ENCODE data around the gene PCDH9. TPM values are rescaled to one million over a fixed set of nuclear protein-coding genes. Genes with fewer than 3 reads are reported as not detected.
A peak's percentile ranks its signal among the peaks of the same experiment; 100 is the strongest.
"Not testable (repeated sequence)": the region's sequence is repeated elsewhere in the genome, so short reads cannot be mapped to it uniquely, and the experiment has no call there.

PCDH9 gene
- total RNA-seq, 1 donor from 2014 or later, result 0.40 TPM

DNA sequence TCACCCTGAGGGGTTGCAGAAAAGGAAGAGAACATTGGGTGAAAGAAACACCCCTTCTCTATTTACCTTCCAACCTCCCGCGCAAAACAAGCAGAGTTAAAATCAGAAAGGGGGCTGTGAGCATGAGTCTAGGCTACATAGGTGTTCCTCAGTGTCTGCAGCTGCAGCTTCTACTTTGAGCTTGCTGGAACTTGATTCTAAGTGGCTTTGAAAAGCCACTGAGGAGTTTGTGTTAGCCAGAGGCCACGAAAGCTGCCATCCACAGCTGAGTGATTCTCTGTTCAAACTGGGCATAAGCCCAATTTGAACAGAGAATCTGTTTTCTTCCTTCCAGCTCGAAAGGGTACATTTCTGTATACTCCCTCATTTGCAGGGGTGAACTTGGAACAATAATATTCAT is 343.9 kb downstream of the PCDH9 start:
- TF ChIP-seq, protein P1, sequence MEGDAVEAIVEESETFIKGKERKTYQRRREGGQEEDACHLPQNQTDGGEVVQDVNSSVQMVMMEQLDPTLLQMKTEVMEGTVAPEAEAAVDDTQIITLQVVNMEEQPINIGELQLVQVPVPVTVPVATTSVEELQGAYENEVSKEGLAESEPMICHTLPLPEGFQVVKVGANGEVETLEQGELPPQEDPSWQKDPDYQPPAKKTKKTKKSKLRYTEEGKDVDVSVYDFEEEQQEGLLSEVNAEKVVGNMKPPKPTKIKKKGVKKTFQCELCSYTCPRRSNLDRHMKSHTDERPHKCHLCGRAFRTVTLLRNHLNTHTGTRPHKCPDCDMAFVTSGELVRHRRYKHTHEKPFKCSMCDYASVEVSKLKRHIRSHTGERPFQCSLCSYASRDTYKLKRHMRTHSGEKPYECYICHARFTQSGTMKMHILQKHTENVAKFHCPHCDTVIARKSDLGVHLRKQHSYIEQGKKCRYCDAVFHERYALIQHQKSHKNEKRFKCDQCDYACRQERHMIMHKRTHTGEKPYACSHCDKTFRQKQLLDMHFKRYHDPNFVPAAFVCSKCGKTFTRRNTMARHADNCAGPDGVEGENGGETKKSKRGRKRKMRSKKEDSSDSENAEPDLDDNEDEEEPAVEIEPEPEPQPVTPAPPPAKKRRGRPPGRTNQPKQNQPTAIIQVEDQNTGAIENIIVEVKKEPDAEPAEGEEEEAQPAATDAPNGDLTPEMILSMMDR (conservative IDR thresholded peaks at IDR 0.05; ENCODE audit: low read depth, low read length), result no peak
- no peak overlapping the region for H3K4me3 ChIP-seq (ENCODE audit: low read depth, low read length)
- DNase-seq (ENCODE audit: low read depth), result no peak

DNA sequence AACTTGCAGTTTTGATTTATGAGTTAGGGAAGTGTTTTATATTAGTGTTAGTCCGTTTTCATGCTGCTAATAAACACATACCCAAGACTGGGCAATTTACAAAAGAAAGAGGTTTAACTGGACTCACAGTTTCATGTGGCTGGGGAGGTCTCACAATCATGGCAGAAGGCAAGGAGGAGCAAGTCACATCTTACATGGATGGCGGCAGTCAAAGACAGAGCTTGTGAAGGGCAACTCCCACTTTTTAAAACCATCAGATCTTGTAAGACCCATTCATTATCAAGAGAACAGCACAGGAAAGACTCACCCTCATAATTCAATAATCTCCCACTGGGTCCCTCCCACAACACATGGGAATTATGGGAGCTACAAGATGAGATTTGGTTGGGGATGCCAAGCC is 349.0 kb downstream of the PCDH9 start:
- DNase-seq (ENCODE audit: low read depth); H3K4me3 ChIP-seq (ENCODE audit: low read depth, low read length): not testable (repeated sequence)

DNA sequence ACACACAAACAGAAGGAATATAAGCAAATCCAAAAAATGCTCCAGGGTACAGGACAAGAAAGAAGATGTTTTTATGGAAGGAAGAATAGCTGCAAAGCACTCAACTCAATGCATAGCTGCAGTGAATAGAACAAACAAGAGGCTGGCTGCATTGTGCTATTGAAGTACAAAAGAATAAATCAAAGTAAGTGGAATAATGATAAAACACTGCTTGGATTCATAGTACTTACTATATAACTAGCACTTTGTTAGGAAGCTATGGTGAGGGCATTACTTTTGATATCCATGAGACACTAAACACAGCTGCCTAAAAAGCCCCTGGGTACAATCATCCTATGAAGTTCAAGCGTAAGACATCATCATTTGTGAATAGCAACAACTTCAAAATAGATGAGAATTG is 350.1 kb downstream of the PCDH9 start:
- no peak overlapping the region for H3K4me3 ChIP-seq (ENCODE audit: low read depth, low read length)
- no peak for DNase-seq (ENCODE audit: low read depth)
- TF ChIP-seq, protein P1 (conservative IDR thresholded peaks at IDR 0.05; ENCODE audit: low read depth, low read length), result no peak

DNA sequence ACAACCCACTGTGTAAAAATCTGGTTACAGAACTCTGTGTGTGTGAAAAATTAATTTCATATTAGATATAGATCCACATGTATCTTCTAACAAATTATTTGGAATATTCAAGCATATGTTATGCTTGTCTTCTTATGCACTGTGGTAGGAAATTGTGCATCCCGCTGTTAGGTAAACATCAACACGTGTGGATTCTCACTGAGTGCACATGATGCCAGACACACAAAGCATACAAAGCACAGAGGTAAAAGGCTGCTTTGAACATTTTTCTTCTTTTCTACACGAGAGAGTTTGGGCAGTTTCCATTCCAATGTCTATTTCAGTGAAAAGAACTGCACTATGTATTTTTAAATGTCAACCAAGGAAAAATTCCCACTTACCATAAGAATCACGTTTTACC is 354.9 kb downstream of the PCDH9 start:
- no peak for DNase-seq (ENCODE audit: low read depth)
- TF ChIP-seq, protein P1 (conservative IDR thresholded peaks at IDR 0.05; ENCODE audit: low read depth, low read length), result no peak
- H3K4me3 ChIP-seq (ENCODE audit: low read depth, low read length), result no peak overlapping the region

DNA sequence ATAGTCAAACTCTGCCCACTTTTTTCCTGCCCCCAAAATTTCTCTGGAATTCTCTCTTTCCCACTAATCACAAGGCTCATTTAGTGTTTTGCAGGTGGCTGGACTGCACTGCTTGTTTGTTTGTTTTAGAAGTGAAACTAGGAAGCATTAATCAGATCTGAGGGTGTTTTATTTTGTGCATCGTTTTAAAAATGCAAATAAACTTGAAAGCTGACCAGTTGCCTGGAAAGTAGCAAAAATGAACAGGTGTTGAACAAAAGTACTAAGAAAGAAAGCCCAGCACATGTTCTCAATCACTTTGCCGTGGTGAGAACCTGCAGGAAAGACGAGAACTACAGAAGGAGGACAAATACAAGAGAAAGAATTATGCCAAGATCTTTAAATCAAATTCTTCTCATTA is 365.5 kb downstream of the PCDH9 start:
- TF ChIP-seq, protein P1 (conservative IDR thresholded peaks at IDR 0.05; ENCODE audit: low read depth, low read length), result no peak
- peak overlapping the region; percentile 21 for H3K4me3 ChIP-seq (ENCODE audit: low read depth, low read length)
- no peak for DNase-seq (ENCODE audit: low read depth)

DNA sequence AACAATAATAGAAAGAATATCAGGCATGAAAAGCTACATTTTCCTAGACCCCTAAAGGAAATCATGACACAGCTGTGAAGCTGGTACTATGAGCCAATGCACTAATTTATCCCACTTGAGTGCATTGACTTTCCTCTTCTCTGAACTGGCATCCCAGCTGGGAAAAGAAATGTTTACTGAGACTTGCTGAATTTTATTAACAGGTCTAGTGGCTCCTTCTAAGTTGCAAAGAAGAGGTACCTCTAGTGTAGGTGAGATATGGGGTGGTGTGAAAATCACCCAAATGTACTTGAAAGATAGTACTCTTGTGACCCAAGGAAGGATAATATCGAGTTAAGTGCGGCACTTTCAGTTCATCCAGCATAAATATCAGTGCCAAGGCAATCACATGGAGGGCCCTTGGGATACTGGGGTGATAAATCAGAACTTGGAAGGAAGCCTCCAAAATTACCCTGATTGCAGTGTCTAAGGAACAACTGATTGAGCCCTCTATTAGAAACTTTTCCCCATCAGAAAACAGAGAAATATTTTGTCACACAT is 369.2 kb downstream of the PCDH9 start:
- H3K4me3 ChIP-seq (ENCODE audit: low read depth, low read length), result no peak overlapping the region
- DNase-seq (ENCODE audit: low read depth), result no peak
- TF ChIP-seq, protein P1 (conservative IDR thresholded peaks at IDR 0.05; ENCODE audit: low read depth, low read length), result no peak

DNA sequence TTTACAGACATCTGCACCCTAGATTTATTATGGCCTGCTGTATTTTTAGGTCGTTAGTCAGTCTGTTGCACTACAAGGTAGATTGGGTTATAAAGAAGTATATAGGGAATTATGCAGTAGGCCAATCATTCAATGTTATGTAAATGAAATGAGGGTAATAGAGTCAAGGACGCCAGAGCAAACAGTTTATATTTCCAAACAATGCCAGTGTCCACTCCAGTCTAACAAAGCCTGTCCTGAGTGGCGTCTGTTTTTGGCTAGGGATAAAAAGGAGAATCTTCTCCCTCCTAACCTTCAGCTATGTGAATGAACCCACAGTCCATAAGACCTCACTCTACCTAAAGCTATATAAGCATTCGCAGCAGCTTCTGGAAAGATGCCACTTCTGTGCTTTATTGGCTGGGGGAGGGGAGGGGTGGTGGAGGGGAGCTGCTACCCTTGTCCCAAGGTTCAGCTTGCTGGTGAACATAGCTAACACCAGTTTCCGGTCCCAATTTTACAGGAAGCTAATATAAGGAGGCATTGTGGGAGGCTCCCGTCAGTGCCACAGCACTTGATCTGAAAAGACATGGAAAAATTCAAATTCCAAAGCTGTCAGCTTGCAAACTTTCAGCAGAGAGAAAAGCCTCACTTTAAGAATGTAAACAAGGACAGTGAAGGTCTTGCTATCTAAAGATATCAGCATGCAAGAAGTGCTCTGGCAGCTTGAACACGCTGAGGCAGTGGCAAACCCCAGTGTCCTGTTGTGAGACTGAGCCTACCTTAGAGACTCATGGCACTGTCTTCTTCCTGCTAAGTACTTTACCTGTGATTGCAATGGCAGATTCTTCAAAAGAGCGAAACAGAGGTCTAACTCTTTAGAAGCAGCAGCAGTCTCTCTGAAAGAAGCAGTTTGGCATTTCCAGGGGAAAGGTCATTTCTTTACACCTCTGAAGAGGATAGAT is 369.9 kb downstream of the PCDH9 start:
- TF ChIP-seq, protein P1 (conservative IDR thresholded peaks at IDR 0.05; ENCODE audit: low read depth, low read length), result no peak
- no peak overlapping the region for H3K4me3 ChIP-seq (ENCODE audit: low read depth, low read length)
- no peak for DNase-seq (ENCODE audit: low read depth)

All from epithelial cell of proximal tubule (primary cell).